Naive thymus-derived CD4-positive, alpha-beta T cell (primary cell): Measurements from ENCODE around the gene PIK3CD. TPM values are rescaled to one million over a fixed set of nuclear protein-coding genes. Genes with fewer than 3 reads are reported as not detected.

Experiments used
- ATAC-seq: fragments of 150-1000 bp; cut with Tn5 transposase; 2 replicates; pipeline ENCODE4 v1.10.0; 2021; ENCODE audit warnings: mild to moderate bottlenecking, moderate library complexity
- CTCF ChIA-PET: fragments of 350-600 bp; sonication (Branson Sonifier 250); formaldehyde crosslinking; loops from one replicate; lab custom pipeline; 2021; ENCODE audit warnings: antibody characterized with exemption; lab: Charles Lee
- POLR2A ChIA-PET: fragments of 350-600 bp; sonication (Branson Sonifier 250); formaldehyde crosslinking; loops from one replicate; lab custom pipeline; 2021; ENCODE audit warnings: antibody characterized with exemption, inconsistent platforms; lab: Charles Lee
- DNase-seq, 9 donors: peaks; one replicate each; pipeline versions ENCODE4 v3.0.0 to v3.0.0-alpha.2; 2020 to 2022; ENCODE audit warnings: mixed read lengths in 1 of 9
- H3K27ac ChIP-seq: one replicate; pipeline ENCODE4 v1.7.0; 2013; ENCODE audit warnings: mild to moderate bottlenecking, low read depth, low read length, moderate library complexity
- H3K27me3 ChIP-seq, 2 donors: one replicate each; pipeline ENCODE4 v1.7.0; 2013; ENCODE audit warnings: low read length in 2 of 2, mild to moderate bottlenecking in 2 of 2, moderate library complexity in 2 of 2; ENCODE audit not compliant: control insufficient read depth in 2 of 2, insufficient read depth in 2 of 2
- H3K36me3 ChIP-seq, 3 experiments: 1 replicate in 2 of 3; 2 replicates in 1 of 3; pipeline ENCODE4 v1.7.0; 2013; ENCODE audit warnings: low read length in 3 of 3, mild to moderate bottlenecking in 3 of 3, moderate library complexity in 1 of 3; ENCODE audit not compliant: insufficient read depth in 3 of 3, control insufficient read depth in 2 of 3
- H3K4me1 ChIP-seq, 2 donors: one replicate each; pipeline ENCODE4 v1.7.0; 2013; ENCODE audit warnings: low read length in 2 of 2, mild to moderate bottlenecking in 2 of 2, moderate library complexity in 1 of 2; ENCODE audit not compliant: control insufficient read depth in 2 of 2, insufficient read depth in 2 of 2
- H3K4me3 ChIP-seq: 2 replicates; pipeline ENCODE4 v1.7.0; 2013; ENCODE audit warnings: mild to moderate bottlenecking, low read length
- H3K9me3 ChIP-seq, 3 experiments: 1 replicate in 2 of 3; 2 replicates in 1 of 3; pipeline ENCODE4 v1.7.0; 2013; ENCODE audit warnings: low read length in 3 of 3; ENCODE audit not compliant: control insufficient read depth in 2 of 3
- H3K27ac Mint-ChIP-seq, 9 donors: one replicate each; pipeline ENCODE4 v1.8.0; 2020 to 2022; ENCODE audit warnings: mixed read lengths in 9 of 9, mild to moderate bottlenecking in 8 of 9, moderate library complexity in 5 of 9, inconsistent platforms in 2 of 9
- H3K27me3 Mint-ChIP-seq, 5 donors: one replicate each; pipeline ENCODE4 v1.8.0; 2021 to 2022; ENCODE audit warnings: mixed read lengths in 5 of 5, mild to moderate bottlenecking in 1 of 5
- H3K36me3 Mint-ChIP-seq, 5 donors: one replicate each; pipeline ENCODE4 v1.8.0; 2020 to 2022; ENCODE audit warnings: mixed read lengths in 5 of 5, mild to moderate bottlenecking in 3 of 5, inconsistent platforms in 1 of 5
- H3K4me1 Mint-ChIP-seq, 7 donors: one replicate each; pipeline ENCODE4 v1.8.0; 2020 to 2022; ENCODE audit warnings: mixed read lengths in 7 of 7, mild to moderate bottlenecking in 3 of 7, inconsistent platforms in 1 of 7
- H3K4me3 Mint-ChIP-seq, 10 donors: one replicate each; pipeline ENCODE4 v1.8.0; 2020 to 2022; ENCODE audit warnings: mild to moderate bottlenecking in 10 of 10, mixed read lengths in 10 of 10, moderate library complexity in 6 of 10, inconsistent platforms in 2 of 10
- H3K9me3 Mint-ChIP-seq, 11 donors: one replicate each; pipeline ENCODE4 v1.8.0; 2020 to 2022; ENCODE audit warnings: mixed read lengths in 11 of 11, mild to moderate bottlenecking in 4 of 11, inconsistent platforms in 1 of 11, moderate library complexity in 1 of 11
- intact Hi-C, 2 donors: fragments of 100-400 bp; cut with micrococcal nuclease; formaldehyde crosslinking; loops; one replicate each; pipeline ENCODE4 v1.15.1; 2023
- polyA plus RNA-seq, 2 donors: library from polyadenylated mRNA; unstranded; fragments of 300-500 nt; fragmentation: Illumina TruSeq; gene quantifications; one replicate each; pipeline ENCODE4 v1.2.3, GENCODE V29; 2021
- total RNA-seq, 6 experiments: library from RNA in 5 of 6; stranded (reverse) in 5 of 6; gene quantifications; 1 replicate in 5 of 6; 2 replicates in 1 of 6; pipeline ENCODE4 v1.2.3 and lab custom pipeline; 2021 to 2026

PIK3CD gene
- total RNA-seq = 100 to 1,000 TPM; 269 to 313 (median 283) TPM
- polyA plus RNA-seq = 100 to 1,000 TPM in 1 of 2 donors, 10 to 100 TPM in 1; 74.9 to 174 TPM
- 681 reads per million, percentile 98 among the genes with 10 or more reads in this experiment for total RNA-seq (lab: John Stamatoyannopoulos, UW)

GRCh38 chr1:9651565-9652378 lies at the start of gene PIK3CD:
Gene PIK3CD (plus strand): TSS chr1:9651731. CDS start chr1:9710456, 58,725 bp downstream.
- Histone ChIP-seq H3K9me3 (no peaks in the 10 kb centered on the region), H3K4me1 (peaks cover 27 to 46% of the 10 kb centered on the region in 2 donors), H3K27me3 (no peaks in the 10 kb centered on the region), H3K27ac (peak within 1 kb of the TSS; percentile 79), H3K4me3 (peak within 1 kb of the TSS; percentile 84), H3K36me3 (peaks cover 0 to 10% (median 0%) of the 10 kb centered on the region in 3 experiments)
- ATAC-seq (peak; percentile 49), DNase-seq (peak in 6 of 9 donors; percentile 14 to 59 (median 32))
- POLR2A ChIA-PET = interaction anchor here (0.6 to 9.2 kb wide), 19 partner anchors 11 to 1044 kb away, joined by 3 to 439 read pairs (median 4); partner anchors contain the start of gene CLSTN1
- intact Hi-C loops = loop anchor here (1.0 to 2.0 kb wide), 6 partner anchors 7 to 259 kb away; partner anchors contain the start of gene CTNNBIP1 (in 1 of the 2)
- H3K36me3 Mint-ChIP-seq = peaks cover 0 to 32% (median 9%) of the 10 kb centered on the region in 5 donors
- peak within 1 kb of the TSS; percentile 95 to 99 (median 98) for H3K27ac Mint-ChIP-seq
- H3K4me3 Mint-ChIP-seq = peak within 1 kb of the TSS; percentile 96 to 100 (median 99)
- CTCF ChIA-PET = interaction anchor here (0.6 to 7.5 kb wide), 8 partner anchors 23 to 236 kb away, joined by 3 to 112 read pairs (median 6); no protein-coding TSS in a partner anchor
- peaks cover 26 to 70% (median 61%) of the 10 kb centered on the region in 7 donors for H3K4me1 Mint-ChIP-seq
- H3K27me3 Mint-ChIP-seq = no peaks in the 10 kb centered on the region
- H3K9me3 Mint-ChIP-seq = peaks cover 0 to 3% (median 0%) of the 10 kb centered on the region in 11 donors

- intact Hi-C loops = no loop called here
- DNase-seq = no peak
- H3K27ac Mint-ChIP-seq = no peak overlapping the region
- Histone ChIP-seq H3K27ac (no peak overlapping the region), H3K27me3 (no peaks in the 10 kb centered on the region), H3K36me3 (peaks cover 0 to 58% (median 0%) of the 10 kb centered on the region in 3 experiments), H3K4me3 (no peak overlapping the region), H3K4me1 (no peaks in the 10 kb centered on the region), H3K9me3 (no peaks in the 10 kb centered on the region)
- H3K36me3 Mint-ChIP-seq = peaks cover 0 to 17% (median 0%) of the 10 kb centered on the region in 5 donors
- ChIA-PET CTCF (no interaction called here), POLR2A (no interaction called here)
- ATAC-seq = no peak
- no peaks in the 10 kb centered on the region for H3K9me3 Mint-ChIP-seq
- H3K4me1 Mint-ChIP-seq = no peaks in the 10 kb centered on the region
- no peaks in the 10 kb centered on the region for H3K27me3 Mint-ChIP-seq
- no peak overlapping the region for H3K4me3 Mint-ChIP-seq
Observed at GRCh38 chr1:9601942-9602793, 49.4 kb upstream of the PIK3CD start.

DNA sequence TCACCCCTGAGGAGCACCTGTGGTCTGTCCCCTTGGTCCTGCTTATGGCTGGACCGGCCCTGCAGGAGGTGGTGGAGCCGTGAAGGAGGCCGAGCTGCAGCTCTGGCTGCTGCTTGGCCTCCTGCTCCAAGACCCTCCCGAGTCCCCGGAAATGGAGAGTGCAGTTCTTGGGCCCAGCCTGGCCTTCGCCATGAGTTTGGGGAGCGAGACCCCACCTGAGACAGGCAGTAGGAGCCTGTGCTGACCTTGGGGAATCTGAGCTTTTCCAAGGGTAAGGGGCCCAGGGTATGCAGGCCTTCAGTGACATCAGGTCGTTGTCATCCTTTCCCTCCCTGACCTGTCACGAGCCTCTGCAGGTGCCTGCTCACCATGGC lies 48.8 kb upstream of the PIK3CD start:
- POLR2A ChIA-PET = no interaction called here
- no peaks in the 10 kb centered on the region for H3K27me3 Mint-ChIP-seq

GRCh38 chr1:9603307-9603706 lies 48.2 kb upstream of the PIK3CD start:
- Mint-ChIP-seq H3K27me3 (no peaks in the 10 kb centered on the region), H3K9me3 (no peaks in the 10 kb centered on the region), H3K4me1 (no peaks in the 10 kb centered on the region), H3K27ac (no peak overlapping the region), H3K4me3 (peak overlapping the region in 1 of 10 donors; percentile 26), H3K36me3 (peaks cover 0 to 20% (median 0%) of the 10 kb centered on the region in 5 donors)
- ChIA-PET CTCF (no interaction called here), POLR2A (no interaction called here)
- Histone ChIP-seq H3K9me3 (no peaks in the 10 kb centered on the region), H3K27ac (no peak overlapping the region), H3K4me1 (no peaks in the 10 kb centered on the region), H3K36me3 (peaks cover 0 to 51% (median 0%) of the 10 kb centered on the region in 3 experiments), H3K4me3 (no peak overlapping the region), H3K27me3 (no peaks in the 10 kb centered on the region)
- ATAC-seq (no peak), DNase-seq (no peak)
- intact Hi-C loops = no loop called here

More for the DNA sequence above, 48.8 kb upstream of the PIK3CD start:
- H3K36me3 ChIP-seq = peaks cover 0 to 52% (median 0%) of the 10 kb centered on the region in 3 experiments
- peak overlapping the region in 1 of 10 donors; percentile 26 for H3K4me3 Mint-ChIP-seq
- H3K9me3 Mint-ChIP-seq = no peaks in the 10 kb centered on the region
- ATAC-seq (no peak), DNase-seq (no peak)
- no peak overlapping the region for H3K27ac Mint-ChIP-seq
- intact Hi-C loops = no loop called here
- no peak overlapping the region for H3K27ac ChIP-seq
- H3K4me3 ChIP-seq = no peak overlapping the region
- H3K9me3 ChIP-seq = no peaks in the 10 kb centered on the region
- peaks cover 0 to 20% (median 0%) of the 10 kb centered on the region in 5 donors for H3K36me3 Mint-ChIP-seq
- no peaks in the 10 kb centered on the region for H3K4me1 Mint-ChIP-seq
- no peaks in the 10 kb centered on the region for H3K27me3 ChIP-seq
- CTCF ChIA-PET = no interaction called here
- no peaks in the 10 kb centered on the region for H3K4me1 ChIP-seq

- Histone ChIP-seq H3K27me3 (no peaks in the 10 kb centered on the region), H3K4me3 (no peak overlapping the region), H3K36me3 (peaks cover 0 to 55% (median 0%) of the 10 kb centered on the region in 3 experiments), H3K27ac (no peak overlapping the region), H3K9me3 (no peaks in the 10 kb centered on the region), H3K4me1 (no peaks in the 10 kb centered on the region)
- H3K9me3 Mint-ChIP-seq = no peaks in the 10 kb centered on the region
- no peaks in the 10 kb centered on the region for H3K27me3 Mint-ChIP-seq
- intact Hi-C loops = no loop called here
- H3K4me1 Mint-ChIP-seq = no peaks in the 10 kb centered on the region
- CTCF ChIA-PET = no interaction called here
- peaks cover 0 to 20% (median 0%) of the 10 kb centered on the region in 5 donors for H3K36me3 Mint-ChIP-seq
- POLR2A ChIA-PET = no interaction called here
- H3K4me3 Mint-ChIP-seq = no peak overlapping the region
- DNase-seq (no peak), ATAC-seq (no peak)
- H3K27ac Mint-ChIP-seq = no peak overlapping the region
Observed at GRCh38 chr1:9603766-9604753, 47.5 kb upstream of the PIK3CD start.
